SK-N-SH (cell line): Measurements from ENCODE around the gene KLRC1. TPM values are rescaled to one million over a fixed set of nuclear protein-coding genes. Genes with fewer than 3 reads are reported as not detected.
"Not testable (repeated sequence)": the region's sequence is repeated elsewhere in the genome, so short reads cannot be mapped to it uniquely, and the experiment has no call there.

ENCODE experiments used
- CTCF ChIA-PET: fragments of 300-600, 350-600 bp; formaldehyde crosslinking; extraction: SDS; loops from one replicate; lab custom pipeline; 2021; lab: Yijun Ruan, JAX
- POLR2A ChIA-PET: fragments of 350-600 bp; sonication (Branson Sonifier 250); formaldehyde crosslinking; extraction: SDS; loops from one replicate; lab custom pipeline; 2020; ENCODE audit warnings: antibody characterized with exemption, inconsistent platforms; lab: Yijun Ruan, JAX
- DNase-seq: peaks from one replicate; pipeline ENCODE4 v3.0.0; 2012
- H2AFZ ChIP-seq: fragments of 200-600 bp; sonication (generic); 2 replicates; pipeline ENCODE4 v1.8.1; 2016; ENCODE audit warnings: antibody characterized with exemption, mild to moderate bottlenecking, low read depth
- H3F3A ChIP-seq: fragments of 200-600 bp; sonication (generic); replicated peaks from 2 replicates; pipeline ENCODE3; 2016; ENCODE audit warnings: antibody characterized with exemption, mild to moderate bottlenecking; ENCODE audit not compliant: insufficient read depth
- H3K27ac ChIP-seq, 2 experiments: fragments of 200-500 bp in 1 of 2; fragments of 200-600 bp in 1 of 2; sonication (Bioruptor generic) in 1 of 2; sonication (generic), shearing (Covaris generic) in 1 of 2; 2 replicates each; pipeline versions ENCODE4 v1.5.1 to v1.6.1; 2014 to 2016; ENCODE audit warnings: low read depth in 2 of 2, inconsistent platforms in 1 of 2, low read length in 1 of 2, mild to moderate bottlenecking in 1 of 2, mixed read lengths in 1 of 2
- H3K27me3 ChIP-seq: fragments of 200-600 bp; sonication (generic), shearing (Covaris generic); 2 replicates; pipeline ENCODE4 v1.6.1; 2016; ENCODE audit warnings: mixed run types; ENCODE audit not compliant: insufficient read depth
- H3K36me3 ChIP-seq, 2 experiments: fragments of 200-500 bp in 1 of 2; fragments of 200-600 bp in 1 of 2; sonication (Bioruptor generic) in 1 of 2; sonication (generic) in 1 of 2; replicated peaks in 1 of 2; 2 replicates each; pipeline versions ENCODE3 to v1.5.1; 2014 to 2016; ENCODE audit warnings: low read length in 1 of 2, mild to moderate bottlenecking in 1 of 2; ENCODE audit not compliant: insufficient read depth in 2 of 2, control insufficient read depth in 1 of 2
- H3K4me1 ChIP-seq, 2 experiments: fragments of 200-500 bp in 1 of 2; fragments of 200-600 bp in 1 of 2; sonication (Bioruptor generic) in 1 of 2; sonication (generic), shearing (Covaris generic) in 1 of 2; 2 replicates each; pipeline versions ENCODE4 v1.5.1 to v1.6.1; 2014 to 2016; ENCODE audit warnings: low read depth in 1 of 2, low read length in 1 of 2, mixed run types in 1 of 2; ENCODE audit not compliant: insufficient read depth in 2 of 2, control insufficient read depth in 1 of 2
- H3K4me2 ChIP-seq: fragments of 200-600 bp; sonication (generic), shearing (Covaris generic); 2 replicates; pipeline ENCODE4 v1.6.1; 2017; ENCODE audit warnings: mixed run types
- H3K4me3 ChIP-seq, 2 experiments: fragments of 200-500 bp in 1 of 2; fragments of 200-600 bp in 1 of 2; sonication (Bioruptor generic) in 1 of 2; sonication (generic), shearing (Covaris generic) in 1 of 2; 2 replicates each; pipeline versions ENCODE4 v1.5.1 to v1.8.1; 2014 to 2016; ENCODE audit warnings: low read depth in 2 of 2, inconsistent platforms in 1 of 2, low read length in 1 of 2, mild to moderate bottlenecking in 1 of 2, mixed read lengths in 1 of 2, moderate library complexity in 1 of 2
- H3K79me2 ChIP-seq: fragments of 200-600 bp; sonication (generic); 2 replicates; pipeline ENCODE4 v1.8.1; 2017; ENCODE audit warnings: mild to moderate bottlenecking; ENCODE audit not compliant: insufficient read depth
- H3K9ac ChIP-seq: fragments of 200-600 bp; sonication (generic); 2 replicates; pipeline ENCODE4 v1.6.1; 2017; ENCODE audit warnings: mixed run types
- H3K9me2 ChIP-seq: fragments of 200-600 bp; sonication (generic); 2 replicates; pipeline ENCODE4 v1.6.1; 2017; ENCODE audit warnings: mixed run types
- H3K9me3 ChIP-seq: fragments of 200-600 bp; sonication (generic); 2 replicates; pipeline ENCODE4 v1.6.1; 2017; ENCODE audit warnings: mixed run types, mild to moderate bottlenecking, moderate library complexity
- H4K20me1 ChIP-seq: fragments of 200-600 bp; sonication (generic); 2 replicates; pipeline ENCODE4 v1.6.1; 2017; ENCODE audit warnings: mild to moderate bottlenecking, mixed run types; ENCODE audit not compliant: insufficient read depth
- JUND ChIP-seq: IDR thresholded peaks from 2 replicates; pipeline ENCODE4 v1.4.0; 2012
- MEF2A ChIP-seq: IDR thresholded peaks from 2 replicates; pipeline ENCODE4 v1.4.0; 2012; ENCODE audit warnings: low read depth, borderline replicate concordance
- MXI1 ChIP-seq: IDR thresholded peaks from 2 replicates; pipeline ENCODE4 v1.6.1; 2012; ENCODE audit warnings: mild to moderate bottlenecking, low read depth, low read length, improper control_type of control experiment
- NRF1 ChIP-seq: IDR thresholded peaks from 2 replicates; pipeline ENCODE4 v1.6.1; 2012; ENCODE audit warnings: low read depth, mild to moderate bottlenecking, low read length
- RAD21 ChIP-seq: IDR thresholded peaks from 2 replicates; pipeline ENCODE4 v1.6.1; 2012; ENCODE audit warnings: mild to moderate bottlenecking, low read length
- SIN3A ChIP-seq: IDR thresholded peaks from 2 replicates; pipeline ENCODE4 v1.6.1; 2012; ENCODE audit warnings: low read depth, mild to moderate bottlenecking, low read length, moderate library complexity, borderline replicate concordance
- SMC3 ChIP-seq: IDR thresholded peaks from 2 replicates; pipeline ENCODE4 v1.6.1; 2012; ENCODE audit warnings: low read depth, low read length, improper control_type of control experiment
- TEAD4 ChIP-seq: IDR thresholded peaks from 2 replicates; pipeline ENCODE4 v1.4.0; 2012; ENCODE audit warnings: mild to moderate bottlenecking, borderline replicate concordance; ENCODE audit not compliant: insufficient read depth
- whole genome bisulfite sequencing: methylation state at CpG from one replicate; pipeline ENCODE4 v1.1.6; 2017; ENCODE audit warnings: low lambda C conversion rate; 5-methylcytosine and 5-hydroxymethylcytosine counted together
- polyA plus RNA-seq, 3 experiments: library from polyadenylated mRNA; depleted of rRNA; stranded (reverse); fragments of >200 nt; gene quantifications; 2 replicates each; pipeline ENCODE4 v1.2.3, GENCODE V29; 2012
- TF ChIP-seq, protein P1 (sequence below): IDR thresholded peaks from 2 replicates; pipeline ENCODE4 v1.4.0; 2012; ENCODE audit warnings: low read depth
- TF ChIP-seq, protein P2 (sequence below): IDR thresholded peaks from 2 replicates; pipeline ENCODE4 v1.4.0; 2012; ENCODE audit warnings: low read depth, borderline replicate concordance
- TF ChIP-seq, protein P3 (sequence below): IDR thresholded peaks from 2 replicates; pipeline ENCODE4 v1.6.1; 2012; ENCODE audit warnings: mild to moderate bottlenecking, low read depth, low read length, moderate library complexity
- TF ChIP-seq, protein P4 (sequence below): IDR thresholded peaks from 2 replicates; pipeline ENCODE4 v1.4.0; 2012; ENCODE audit warnings: low read depth, borderline replicate concordance

KLRC1 gene
- polyA plus RNA-seq, 1 of the 3 experiments (the other 2 are of a cell fraction) = not detected

DNA sequence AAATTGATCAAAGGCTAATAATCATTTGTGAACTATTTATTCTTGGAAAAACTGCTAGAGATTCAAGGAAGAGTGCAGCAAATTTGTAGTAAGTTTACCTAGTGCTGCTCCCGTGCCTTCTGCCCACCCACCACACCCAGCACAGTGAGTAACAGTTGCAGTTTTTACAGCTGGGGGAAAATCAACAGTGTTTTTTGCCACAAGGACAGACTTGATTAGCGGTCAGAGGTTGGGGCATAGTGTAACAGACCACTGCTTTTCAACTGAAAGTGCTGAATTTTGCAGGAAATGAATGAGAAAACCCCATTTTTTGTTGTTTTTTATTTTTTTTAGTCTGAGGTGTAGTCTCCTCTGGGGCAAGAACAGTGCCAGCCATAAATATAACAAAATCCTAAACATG, 55.9 kb downstream of the KLRC1 start:
- no peaks in the 10 kb centered on the region for H3K9me3 ChIP-seq
- ChIA-PET CTCF (no interaction called here), POLR2A (no interaction called here)
- H3K4me1 ChIP-seq = no peaks in the 10 kb centered on the region
- H3K4me2 ChIP-seq = no peak overlapping the region
- TF ChIP-seq, protein P1, sequence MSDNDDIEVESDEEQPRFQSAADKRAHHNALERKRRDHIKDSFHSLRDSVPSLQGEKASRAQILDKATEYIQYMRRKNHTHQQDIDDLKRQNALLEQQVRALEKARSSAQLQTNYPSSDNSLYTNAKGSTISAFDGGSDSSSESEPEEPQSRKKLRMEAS = no peak
- TF ChIP-seq, protein P2, sequence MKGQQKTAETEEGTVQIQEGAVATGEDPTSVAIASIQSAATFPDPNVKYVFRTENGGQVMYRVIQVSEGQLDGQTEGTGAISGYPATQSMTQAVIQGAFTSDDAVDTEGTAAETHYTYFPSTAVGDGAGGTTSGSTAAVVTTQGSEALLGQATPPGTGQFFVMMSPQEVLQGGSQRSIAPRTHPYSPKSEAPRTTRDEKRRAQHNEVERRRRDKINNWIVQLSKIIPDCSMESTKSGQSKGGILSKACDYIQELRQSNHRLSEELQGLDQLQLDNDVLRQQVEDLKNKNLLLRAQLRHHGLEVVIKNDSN = no peak
- TF ChIP-seq MXI1 = no peak
- TF ChIP-seq TEAD4 = no peak
- TF ChIP-seq, protein P3, sequence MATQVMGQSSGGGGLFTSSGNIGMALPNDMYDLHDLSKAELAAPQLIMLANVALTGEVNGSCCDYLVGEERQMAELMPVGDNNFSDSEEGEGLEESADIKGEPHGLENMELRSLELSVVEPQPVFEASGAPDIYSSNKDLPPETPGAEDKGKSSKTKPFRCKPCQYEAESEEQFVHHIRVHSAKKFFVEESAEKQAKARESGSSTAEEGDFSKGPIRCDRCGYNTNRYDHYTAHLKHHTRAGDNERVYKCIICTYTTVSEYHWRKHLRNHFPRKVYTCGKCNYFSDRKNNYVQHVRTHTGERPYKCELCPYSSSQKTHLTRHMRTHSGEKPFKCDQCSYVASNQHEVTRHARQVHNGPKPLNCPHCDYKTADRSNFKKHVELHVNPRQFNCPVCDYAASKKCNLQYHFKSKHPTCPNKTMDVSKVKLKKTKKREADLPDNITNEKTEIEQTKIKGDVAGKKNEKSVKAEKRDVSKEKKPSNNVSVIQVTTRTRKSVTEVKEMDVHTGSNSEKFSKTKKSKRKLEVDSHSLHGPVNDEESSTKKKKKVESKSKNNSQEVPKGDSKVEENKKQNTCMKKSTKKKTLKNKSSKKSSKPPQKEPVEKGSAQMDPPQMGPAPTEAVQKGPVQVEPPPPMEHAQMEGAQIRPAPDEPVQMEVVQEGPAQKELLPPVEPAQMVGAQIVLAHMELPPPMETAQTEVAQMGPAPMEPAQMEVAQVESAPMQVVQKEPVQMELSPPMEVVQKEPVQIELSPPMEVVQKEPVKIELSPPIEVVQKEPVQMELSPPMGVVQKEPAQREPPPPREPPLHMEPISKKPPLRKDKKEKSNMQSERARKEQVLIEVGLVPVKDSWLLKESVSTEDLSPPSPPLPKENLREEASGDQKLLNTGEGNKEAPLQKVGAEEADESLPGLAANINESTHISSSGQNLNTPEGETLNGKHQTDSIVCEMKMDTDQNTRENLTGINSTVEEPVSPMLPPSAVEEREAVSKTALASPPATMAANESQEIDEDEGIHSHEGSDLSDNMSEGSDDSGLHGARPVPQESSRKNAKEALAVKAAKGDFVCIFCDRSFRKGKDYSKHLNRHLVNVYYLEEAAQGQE = no peak
- TF ChIP-seq, protein P4, sequence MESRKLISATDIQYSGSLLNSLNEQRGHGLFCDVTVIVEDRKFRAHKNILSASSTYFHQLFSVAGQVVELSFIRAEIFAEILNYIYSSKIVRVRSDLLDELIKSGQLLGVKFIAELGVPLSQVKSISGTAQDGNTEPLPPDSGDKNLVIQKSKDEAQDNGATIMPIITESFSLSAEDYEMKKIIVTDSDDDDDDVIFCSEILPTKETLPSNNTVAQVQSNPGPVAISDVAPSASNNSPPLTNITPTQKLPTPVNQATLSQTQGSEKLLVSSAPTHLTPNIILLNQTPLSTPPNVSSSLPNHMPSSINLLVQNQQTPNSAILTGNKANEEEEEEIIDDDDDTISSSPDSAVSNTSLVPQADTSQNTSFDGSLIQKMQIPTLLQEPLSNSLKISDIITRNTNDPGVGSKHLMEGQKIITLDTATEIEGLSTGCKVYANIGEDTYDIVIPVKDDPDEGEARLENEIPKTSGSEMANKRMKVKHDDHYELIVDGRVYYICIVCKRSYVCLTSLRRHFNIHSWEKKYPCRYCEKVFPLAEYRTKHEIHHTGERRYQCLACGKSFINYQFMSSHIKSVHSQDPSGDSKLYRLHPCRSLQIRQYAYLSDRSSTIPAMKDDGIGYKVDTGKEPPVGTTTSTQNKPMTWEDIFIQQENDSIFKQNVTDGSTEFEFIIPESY = no peak
- TF ChIP-seq SIN3A = no peak
- TF ChIP-seq SMC3 = no peak
- no peak for TF ChIP-seq MEF2A
- TF ChIP-seq JUND = no peak
- TF ChIP-seq NRF1 = no peak
- TF ChIP-seq RAD21 = no peak
- 0% methylated on average over 2 of the region's 2 CpGs for WGBS
- H4K20me1 ChIP-seq = no peaks in the 10 kb centered on the region
- no peaks in the 10 kb centered on the region for H3K36me3 ChIP-seq
- no peak overlapping the region for H3K27ac ChIP-seq
- H3K79me2 ChIP-seq = no peaks in the 10 kb centered on the region
- H3K27me3 ChIP-seq = peaks cover 4% of the 10 kb centered on the region; the same call in 1 of the 2 replicates
- no peak overlapping the region for H2AFZ ChIP-seq
- H3K4me3 ChIP-seq = no peak overlapping the region
- no peaks in the 10 kb centered on the region for H3F3A ChIP-seq
- no peaks in the 10 kb centered on the region for H3K9me2 ChIP-seq
- no peak for DNase-seq
- H3K9ac ChIP-seq = no peak overlapping the region

DNA sequence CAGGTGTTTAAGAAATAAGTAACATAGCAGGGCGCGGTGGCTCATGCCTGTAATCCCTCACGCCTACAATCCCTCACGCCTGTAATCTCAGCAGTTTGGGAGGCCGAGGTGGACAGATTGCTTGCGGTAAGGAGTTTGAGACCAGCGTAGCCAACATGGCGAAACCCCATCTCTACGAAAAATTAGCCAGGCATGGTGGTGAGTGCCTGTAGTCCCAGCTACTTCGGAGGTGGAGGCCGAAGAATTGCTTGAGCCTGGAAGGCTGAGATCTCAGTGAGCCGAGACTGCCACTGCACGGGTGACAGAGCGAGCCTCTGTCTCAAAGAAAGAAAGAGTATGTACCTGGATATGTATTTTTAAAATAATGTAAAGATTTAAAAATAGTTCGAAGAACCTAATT, 57.0 kb downstream of the KLRC1 start:
- H3K9me3 ChIP-seq, H3K27me3 ChIP-seq, H2AFZ ChIP-seq, H4K20me1 ChIP-seq, H3K9ac ChIP-seq, H3K9me2 ChIP-seq, H3K4me2 ChIP-seq, DNase-seq, H3K27ac ChIP-seq, H3K79me2 ChIP-seq, H3F3A ChIP-seq, CTCF ChIA-PET, H3K4me1 ChIP-seq, POLR2A ChIA-PET, H3K4me3 ChIP-seq, H3K36me3 ChIP-seq: not testable (repeated sequence)
- WGBS = 24% methylated on average over 15 of the region's 15 CpGs

Other genes with a start within 250 kb of the KLRC1 start
- gene GABARAPL1, start 240.5 kb downstream of the KLRC1 start, polyA plus RNA-seq (2012; rRNA removed) = 9.2 and 14.3 TPM in 2 replicates
- not detected in 2 replicates for gene KLRD1, start 145.5 kb downstream of the KLRC1 start, polyA plus RNA-seq (2012; rRNA removed)
- gene KLRK1, start 63.3 kb downstream of the KLRC1 start, polyA plus RNA-seq (2012; rRNA removed) = not detected in 2 replicates
- not detected in 2 replicates for gene KLRC4, start 43.6 kb downstream of the KLRC1 start, polyA plus RNA-seq (2012; rRNA removed)
- gene KLRC3, start 32.8 kb downstream of the KLRC1 start, polyA plus RNA-seq (2012; rRNA removed) = not detected in 2 replicates
- gene KLRC2, start 17.4 kb downstream of the KLRC1 start, polyA plus RNA-seq (2012; rRNA removed) = not detected in 2 replicates
- 0.07 and 0.16 TPM in 2 replicates for gene EIF2S3B, start 52.5 kb upstream of the KLRC1 start, polyA plus RNA-seq (2012; rRNA removed)
- gene MAGOHB, start 160.2 kb upstream of the KLRC1 start, polyA plus RNA-seq (2012; rRNA removed) = 13.5 and 15.7 TPM in 2 replicates
- gene STYK1, start 220.7 kb upstream of the KLRC1 start, polyA plus RNA-seq (2012; rRNA removed) = not detected in 2 replicates